Naive B cell (primary cell): Measurements from ENCODE around the gene USP17L10. TPM values are rescaled to one million over a fixed set of nuclear protein-coding genes. Genes with fewer than 3 reads are reported as not detected.
"Not testable (repeated sequence)": the region's sequence is repeated elsewhere in the genome, so short reads cannot be mapped to it uniquely, and the experiment has no call there.

Source experiments
- ATAC-seq, 2 donors: fragments of 150-1000 bp; cut with Tn5 transposase; 2 replicates each; pipeline ENCODE4 v1.10.0; 2021; ENCODE audit warnings: low read depth in 2 of 2, mild to moderate bottlenecking in 2 of 2, moderate library complexity in 2 of 2
- DNase-seq: peaks from one replicate; pipeline ENCODE4 v3.0.0; 2022
- H3K27ac Mint-ChIP-seq, 6 donors: one replicate each; pipeline ENCODE4 v1.8.0; 2020 to 2022; ENCODE audit warnings: mild to moderate bottlenecking in 6 of 6, mixed read lengths in 6 of 6, moderate library complexity in 5 of 6, inconsistent platforms in 2 of 6
- H3K27me3 Mint-ChIP-seq, 3 donors: one replicate each; pipeline ENCODE4 v1.8.0; 2021 to 2022; ENCODE audit warnings: mixed read lengths in 3 of 3, mild to moderate bottlenecking in 1 of 3
- H3K36me3 Mint-ChIP-seq, 2 donors: one replicate each; pipeline ENCODE4 v1.8.0; 2020 to 2022; ENCODE audit warnings: mixed read lengths in 2 of 2, inconsistent platforms in 1 of 2, mild to moderate bottlenecking in 1 of 2
- H3K4me1 Mint-ChIP-seq, 3 donors: one replicate each; pipeline ENCODE4 v1.8.0; 2020 to 2022; ENCODE audit warnings: mixed read lengths in 3 of 3, inconsistent platforms in 1 of 3, mild to moderate bottlenecking in 1 of 3, moderate library complexity in 1 of 3
- H3K4me3 Mint-ChIP-seq, 8 donors: one replicate each; pipeline ENCODE4 v1.8.0; 2020 to 2022; ENCODE audit warnings: mild to moderate bottlenecking in 8 of 8, mixed read lengths in 8 of 8, moderate library complexity in 8 of 8, inconsistent platforms in 2 of 8
- H3K9me3 Mint-ChIP-seq, 7 donors: one replicate each; pipeline ENCODE4 v1.8.0; 2020 to 2022; ENCODE audit warnings: mixed read lengths in 7 of 7, mild to moderate bottlenecking in 5 of 7, inconsistent platforms in 2 of 7, moderate library complexity in 1 of 7
- polyA plus RNA-seq, 6 donors: library from polyadenylated mRNA; unstranded; fragments of 300-500 nt; fragmentation: Illumina TruSeq; gene quantifications; one replicate each; pipeline ENCODE4 v1.2.3, GENCODE V29; 2021; ENCODE audit warnings: low read depth in 6 of 6

USP17L10 gene
- polyA plus RNA-seq, result not detected

GRCh38 chr4:9210357-9210756 is at the start of gene USP17L10:
Gene USP17L10 (plus strand): TSS chr4:9210657. CDS start chr4:9210657, 0 bp downstream.
- H3K27ac Mint-ChIP-seq, ATAC-seq, H3K27me3 Mint-ChIP-seq, H3K4me3 Mint-ChIP-seq, H3K4me1 Mint-ChIP-seq, DNase-seq, H3K9me3 Mint-ChIP-seq, H3K36me3 Mint-ChIP-seq: not testable (repeated sequence)

DNA sequence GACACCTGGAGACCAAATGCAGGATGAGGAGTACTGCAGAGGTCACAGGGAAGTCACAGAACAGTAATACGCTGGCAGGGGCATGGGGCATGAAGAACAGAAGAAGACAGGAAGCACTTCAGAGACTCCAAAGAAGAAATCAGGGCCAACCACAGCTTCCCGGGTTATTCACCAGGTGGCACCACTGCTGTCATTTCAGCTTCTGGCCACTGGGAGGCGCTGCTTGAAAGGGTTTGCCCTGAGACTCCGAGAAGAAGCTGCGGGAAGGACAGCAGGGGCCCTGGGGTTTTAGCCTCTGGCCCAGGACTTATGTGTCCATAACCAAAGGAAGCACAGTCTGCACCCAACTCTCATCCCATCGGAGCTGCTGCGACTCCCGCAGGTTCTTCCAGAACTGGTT is 44.5 kb upstream of the USP17L10 start:
- not testable (repeated sequence) for H3K36me3 Mint-ChIP-seq, H3K4me3 Mint-ChIP-seq, H3K9me3 Mint-ChIP-seq, DNase-seq, H3K27ac Mint-ChIP-seq, H3K4me1 Mint-ChIP-seq, H3K27me3 Mint-ChIP-seq, ATAC-seq

DNA sequence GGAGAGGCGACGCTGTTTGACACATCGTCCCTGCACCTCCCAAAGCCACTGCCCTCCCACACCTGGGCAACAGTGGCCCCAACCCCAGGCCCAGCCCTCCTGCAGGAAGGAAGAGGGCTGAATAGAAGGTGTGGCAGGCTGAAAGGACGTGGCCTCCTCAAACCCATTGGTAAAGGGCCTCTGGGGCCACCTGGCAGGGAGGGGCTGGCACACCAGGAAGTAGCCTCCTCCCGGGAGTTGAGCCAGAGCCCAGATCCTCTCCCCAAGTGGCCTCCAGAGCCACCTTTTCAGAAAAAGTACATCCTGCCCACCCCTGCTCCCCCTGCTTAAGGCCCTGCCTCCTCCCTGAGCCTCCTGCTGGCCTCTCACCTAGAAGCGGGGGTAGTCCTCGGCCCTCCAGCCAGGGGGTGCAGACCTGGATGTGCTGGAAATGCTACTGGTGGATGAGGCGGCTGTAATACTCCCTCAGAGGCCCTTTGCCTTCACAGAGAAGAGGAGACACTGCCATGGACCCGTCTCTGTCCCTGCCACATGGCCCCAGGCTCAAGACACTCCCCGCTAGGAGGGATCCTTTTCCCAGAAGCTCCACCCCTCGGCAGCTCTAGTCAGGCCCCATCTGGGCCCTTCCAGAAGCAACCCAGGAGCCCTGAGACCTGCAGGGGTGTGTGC is 40.5 kb upstream of the USP17L10 start, which contains the start of gene FAM90A26:
FAM90A26 (plus strand) TSS at position 619 of the 669 bp plus-strand sequence. CDS start 2,764 bp downstream, outside the sequence.
- not testable (repeated sequence) for DNase-seq, H3K4me1 Mint-ChIP-seq, H3K36me3 Mint-ChIP-seq, H3K27me3 Mint-ChIP-seq, ATAC-seq, H3K27ac Mint-ChIP-seq, H3K4me3 Mint-ChIP-seq, H3K9me3 Mint-ChIP-seq

DNA sequence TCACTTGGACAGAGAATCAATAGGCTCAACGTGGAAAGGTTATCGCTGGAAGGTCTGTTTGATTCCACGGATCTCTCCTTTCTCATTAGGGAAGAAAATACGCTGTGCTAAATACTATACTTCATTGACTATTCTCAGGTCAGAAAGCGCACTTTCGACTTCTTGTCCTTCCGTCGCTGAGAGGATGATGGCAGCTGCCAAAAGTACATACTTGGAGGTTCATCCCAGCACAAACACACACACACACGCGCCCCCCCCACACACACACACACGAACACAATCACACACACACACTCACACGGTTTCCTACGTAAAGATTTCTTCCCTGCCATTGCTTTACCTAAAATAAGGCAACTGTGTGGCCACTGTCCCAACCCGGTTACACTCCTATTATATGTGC is 4.2 kb downstream of the USP17L10 start:
- H3K9me3 Mint-ChIP-seq, H3K4me3 Mint-ChIP-seq, H3K36me3 Mint-ChIP-seq, H3K27me3 Mint-ChIP-seq, H3K27ac Mint-ChIP-seq, H3K4me1 Mint-ChIP-seq, DNase-seq, ATAC-seq: not testable (repeated sequence)

DNA sequence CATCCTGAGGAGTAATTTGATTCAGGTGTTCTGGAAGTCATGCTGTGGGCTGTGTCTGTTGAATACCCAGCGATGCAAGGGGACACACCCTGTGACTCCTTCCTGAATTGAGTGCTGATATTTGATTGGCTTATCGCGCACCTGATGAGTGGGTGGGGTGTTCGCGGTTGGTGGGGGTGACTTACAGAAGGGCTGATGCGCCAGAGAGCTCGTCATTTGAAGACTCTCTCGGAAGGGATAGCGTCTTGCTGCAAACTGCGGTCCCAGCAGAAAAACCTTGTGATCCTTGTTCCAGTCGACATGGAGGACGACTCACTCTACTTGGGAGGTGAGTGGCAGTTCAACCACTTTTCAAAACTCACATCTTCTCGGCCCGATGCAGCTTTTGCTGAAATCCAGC is 4.6 kb downstream of the USP17L10 start, which contains the start of gene USP17L11:
USP17L11 (plus strand) TSS at position 301 of the 400 bp plus-strand sequence; CDS start at position 301, 0 bp downstream.
- not testable (repeated sequence) for H3K27me3 Mint-ChIP-seq, ATAC-seq, H3K36me3 Mint-ChIP-seq, H3K27ac Mint-ChIP-seq, H3K4me3 Mint-ChIP-seq, H3K4me1 Mint-ChIP-seq, DNase-seq, H3K9me3 Mint-ChIP-seq

GRCh38 chr4:9219852-9220251 is 9.4 kb downstream of the USP17L10 start, which contains the start of gene USP17L12:
Gene USP17L12 (plus strand): TSS chr4:9220152. CDS start chr4:9220152, 0 bp downstream.
- H3K36me3 Mint-ChIP-seq, H3K27ac Mint-ChIP-seq, H3K4me1 Mint-ChIP-seq, ATAC-seq, H3K27me3 Mint-ChIP-seq, H3K4me3 Mint-ChIP-seq, DNase-seq, H3K9me3 Mint-ChIP-seq: not testable (repeated sequence)

DNA sequence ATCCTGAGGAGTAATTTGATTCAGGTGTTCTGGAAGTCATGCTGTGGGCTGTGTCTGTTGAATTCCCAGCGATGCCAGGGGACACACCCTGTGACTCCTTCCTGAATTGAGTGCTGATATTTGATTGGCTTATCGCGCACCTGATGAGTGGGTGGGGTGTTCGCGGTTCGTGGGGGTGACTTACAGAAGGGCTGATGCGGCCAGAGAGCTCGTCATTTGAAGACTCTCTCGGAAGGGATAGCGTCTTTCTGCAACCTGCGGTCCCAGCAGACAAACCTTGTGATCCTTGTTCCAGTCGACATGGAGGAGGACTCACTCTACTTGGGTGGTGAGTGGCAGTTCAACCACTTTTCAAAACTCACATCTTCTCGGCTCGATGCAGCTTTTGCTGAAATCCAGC is 14.1 kb downstream of the USP17L10 start, which contains the start of gene USP17L13:
USP17L13 (plus strand) TSS at position 301 of the 400 bp plus-strand sequence; CDS start at position 301, 0 bp downstream.
- H3K4me3 Mint-ChIP-seq, H3K4me1 Mint-ChIP-seq, H3K27ac Mint-ChIP-seq, DNase-seq, H3K27me3 Mint-ChIP-seq, ATAC-seq, H3K9me3 Mint-ChIP-seq, H3K36me3 Mint-ChIP-seq: not testable (repeated sequence)

DNA sequence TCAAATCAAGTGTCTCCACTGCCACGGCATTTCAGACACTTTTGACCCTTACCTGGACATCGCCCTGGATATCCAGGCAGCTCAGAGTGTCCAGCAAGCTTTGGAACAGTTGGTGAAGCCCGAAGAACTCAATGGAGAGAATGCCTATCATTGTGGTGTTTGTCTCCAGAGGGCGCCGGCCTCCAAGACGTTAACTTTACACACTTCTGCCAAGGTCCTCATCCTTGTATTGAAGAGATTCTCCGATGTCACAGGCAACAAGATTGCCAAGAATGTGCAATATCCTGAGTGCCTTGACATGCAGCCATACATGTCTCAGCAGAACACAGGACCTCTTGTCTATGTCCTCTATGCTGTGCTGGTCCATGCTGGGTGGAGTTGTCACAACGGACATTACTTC is 19.8 kb downstream of the USP17L10 start:
- not testable (repeated sequence) for DNase-seq, H3K4me3 Mint-ChIP-seq, H3K36me3 Mint-ChIP-seq, H3K9me3 Mint-ChIP-seq, H3K27ac Mint-ChIP-seq, H3K4me1 Mint-ChIP-seq, H3K27me3 Mint-ChIP-seq, ATAC-seq

DNA sequence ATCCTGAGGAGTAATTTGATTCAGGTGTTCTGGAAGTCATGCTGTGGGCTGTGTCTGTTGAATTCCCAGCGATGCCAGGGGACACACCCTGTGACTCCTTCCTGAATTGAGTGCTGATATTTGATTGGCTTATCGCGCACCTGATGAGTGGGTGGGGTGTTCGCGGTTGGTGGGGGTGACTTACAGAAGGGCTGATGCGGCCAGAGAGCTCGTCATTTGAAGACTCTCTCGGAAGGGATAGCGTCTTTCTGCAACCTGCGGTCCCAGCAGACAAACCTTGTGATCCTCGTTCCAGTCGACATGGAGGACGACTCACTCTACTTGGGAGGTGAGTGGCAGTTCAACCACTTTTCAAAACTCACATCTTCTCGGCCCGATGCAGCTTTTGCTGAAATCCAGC is 23.6 kb downstream of the USP17L10 start, which contains the start of gene USP17L15:
USP17L15 (plus strand) TSS at position 301 of the 400 bp plus-strand sequence; CDS start at position 301, 0 bp downstream.
- H3K27ac Mint-ChIP-seq, H3K4me3 Mint-ChIP-seq: not testable (repeated sequence)

DNA sequence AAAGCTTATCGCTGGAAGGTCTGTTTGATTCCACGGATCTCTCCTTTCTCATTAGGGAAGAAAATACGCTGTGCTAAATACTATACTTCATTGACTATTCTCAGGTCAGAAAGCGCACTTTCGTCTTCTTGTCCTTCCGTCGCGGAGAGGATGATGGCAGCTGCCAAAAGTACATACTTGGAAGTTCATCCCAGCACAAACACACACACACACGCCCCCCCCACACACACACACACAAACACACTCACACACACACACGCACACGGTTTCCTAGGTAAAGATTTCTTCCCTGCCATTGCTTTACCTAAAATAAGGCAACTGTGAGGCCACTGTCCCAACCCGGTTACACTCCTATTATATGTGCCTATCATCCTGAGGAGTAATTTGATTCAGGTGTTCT is 28.0 kb downstream of the USP17L10 start:
- H3K36me3 Mint-ChIP-seq, H3K9me3 Mint-ChIP-seq, H3K4me1 Mint-ChIP-seq, ATAC-seq, H3K27ac Mint-ChIP-seq, DNase-seq, H3K27me3 Mint-ChIP-seq, H3K4me3 Mint-ChIP-seq: not testable (repeated sequence)

More for the DNA sequence above, 23.6 kb downstream of the USP17L10 start, which contains the start of gene USP17L15:
- DNase-seq, H3K4me1 Mint-ChIP-seq, H3K36me3 Mint-ChIP-seq, H3K27me3 Mint-ChIP-seq, H3K9me3 Mint-ChIP-seq, ATAC-seq: not testable (repeated sequence)

- H3K4me3 Mint-ChIP-seq, DNase-seq, H3K4me1 Mint-ChIP-seq, H3K27me3 Mint-ChIP-seq, H3K36me3 Mint-ChIP-seq, H3K27ac Mint-ChIP-seq, H3K9me3 Mint-ChIP-seq, ATAC-seq: not testable (repeated sequence)
Measured at GRCh38 chr4:9243579-9243978, 33.1 kb downstream of the USP17L10 start, which contains the start of gene USP17L17. Gene USP17L17 (plus strand): TSS chr4:9243879. CDS start chr4:9243879, 0 bp downstream.

- H3K36me3 Mint-ChIP-seq, H3K4me3 Mint-ChIP-seq, H3K9me3 Mint-ChIP-seq, H3K27ac Mint-ChIP-seq, H3K4me1 Mint-ChIP-seq, DNase-seq, ATAC-seq, H3K27me3 Mint-ChIP-seq: not testable (repeated sequence)
Measured at GRCh38 chr4:9247953-9248680, 37.7 kb downstream of the USP17L10 start, which contains the start of gene USP17L18. Gene USP17L18 (plus strand): TSS chr4:9248630. CDS start chr4:9248630, 0 bp downstream.

- H3K4me1 Mint-ChIP-seq, H3K36me3 Mint-ChIP-seq, H3K4me3 Mint-ChIP-seq, H3K9me3 Mint-ChIP-seq, DNase-seq, ATAC-seq, H3K27ac Mint-ChIP-seq, H3K27me3 Mint-ChIP-seq: not testable (repeated sequence)
Measured at GRCh38 chr4:9253078-9253477, 42.6 kb downstream of the USP17L10 start, which contains the start of gene USP17L19. Gene USP17L19 (plus strand): TSS chr4:9253378. CDS start chr4:9253378, 0 bp downstream.
